SK-N-SH (cell line): ENCODE measurements around the gene SIK2. TPM values are rescaled to one million over a fixed set of nuclear protein-coding genes. Genes with fewer than 3 reads are reported as not detected.

ENCODE experiments used
- CTCF ChIA-PET: fragments of 300-600, 350-600 bp; formaldehyde crosslinking; extraction: SDS; loops from one replicate; lab custom pipeline; 2021; lab: Yijun Ruan, JAX
- POLR2A ChIA-PET: fragments of 350-600 bp; sonication (Branson Sonifier 250); formaldehyde crosslinking; extraction: SDS; loops from one replicate; lab custom pipeline; 2020; ENCODE audit warnings: antibody characterized with exemption, inconsistent platforms; lab: Yijun Ruan, JAX
- DNase-seq: peaks from one replicate; pipeline ENCODE4 v3.0.0; 2012
- H2AFZ ChIP-seq: fragments of 200-600 bp; sonication (generic); 2 replicates; pipeline ENCODE4 v1.8.1; 2016; ENCODE audit warnings: antibody characterized with exemption, mild to moderate bottlenecking, low read depth
- H3F3A ChIP-seq: fragments of 200-600 bp; sonication (generic); replicated peaks from 2 replicates; pipeline ENCODE3; 2016; ENCODE audit warnings: antibody characterized with exemption, mild to moderate bottlenecking; ENCODE audit not compliant: insufficient read depth
- H3K27ac ChIP-seq, 2 experiments: fragments of 200-500 bp in 1 of 2; fragments of 200-600 bp in 1 of 2; sonication (Bioruptor generic) in 1 of 2; sonication (generic), shearing (Covaris generic) in 1 of 2; 2 replicates each; pipeline versions ENCODE4 v1.5.1 to v1.6.1; 2014 to 2016; ENCODE audit warnings: low read depth in 2 of 2, inconsistent platforms in 1 of 2, low read length in 1 of 2, mild to moderate bottlenecking in 1 of 2, mixed read lengths in 1 of 2
- H3K27me3 ChIP-seq: fragments of 200-600 bp; sonication (generic), shearing (Covaris generic); 2 replicates; pipeline ENCODE4 v1.6.1; 2016; ENCODE audit warnings: mixed run types; ENCODE audit not compliant: insufficient read depth
- H3K36me3 ChIP-seq, 2 experiments: fragments of 200-500 bp in 1 of 2; fragments of 200-600 bp in 1 of 2; sonication (Bioruptor generic) in 1 of 2; sonication (generic) in 1 of 2; replicated peaks in 1 of 2; 2 replicates each; pipeline versions ENCODE3 to v1.5.1; 2014 to 2016; ENCODE audit warnings: low read length in 1 of 2, mild to moderate bottlenecking in 1 of 2; ENCODE audit not compliant: insufficient read depth in 2 of 2, control insufficient read depth in 1 of 2
- H3K4me1 ChIP-seq, 2 experiments: fragments of 200-500 bp in 1 of 2; fragments of 200-600 bp in 1 of 2; sonication (Bioruptor generic) in 1 of 2; sonication (generic), shearing (Covaris generic) in 1 of 2; 2 replicates each; pipeline versions ENCODE4 v1.5.1 to v1.6.1; 2014 to 2016; ENCODE audit warnings: low read depth in 1 of 2, low read length in 1 of 2, mixed run types in 1 of 2; ENCODE audit not compliant: insufficient read depth in 2 of 2, control insufficient read depth in 1 of 2
- H3K4me2 ChIP-seq: fragments of 200-600 bp; sonication (generic), shearing (Covaris generic); 2 replicates; pipeline ENCODE4 v1.6.1; 2017; ENCODE audit warnings: mixed run types
- H3K4me3 ChIP-seq, 2 experiments: fragments of 200-500 bp in 1 of 2; fragments of 200-600 bp in 1 of 2; sonication (Bioruptor generic) in 1 of 2; sonication (generic), shearing (Covaris generic) in 1 of 2; 2 replicates each; pipeline versions ENCODE4 v1.5.1 to v1.8.1; 2014 to 2016; ENCODE audit warnings: low read depth in 2 of 2, inconsistent platforms in 1 of 2, low read length in 1 of 2, mild to moderate bottlenecking in 1 of 2, mixed read lengths in 1 of 2, moderate library complexity in 1 of 2
- H3K79me2 ChIP-seq: fragments of 200-600 bp; sonication (generic); 2 replicates; pipeline ENCODE4 v1.8.1; 2017; ENCODE audit warnings: mild to moderate bottlenecking; ENCODE audit not compliant: insufficient read depth
- H3K9ac ChIP-seq: fragments of 200-600 bp; sonication (generic); 2 replicates; pipeline ENCODE4 v1.6.1; 2017; ENCODE audit warnings: mixed run types
- H3K9me2 ChIP-seq: fragments of 200-600 bp; sonication (generic); 2 replicates; pipeline ENCODE4 v1.6.1; 2017; ENCODE audit warnings: mixed run types
- H3K9me3 ChIP-seq: fragments of 200-600 bp; sonication (generic); 2 replicates; pipeline ENCODE4 v1.6.1; 2017; ENCODE audit warnings: mixed run types, mild to moderate bottlenecking, moderate library complexity
- H4K20me1 ChIP-seq: fragments of 200-600 bp; sonication (generic); 2 replicates; pipeline ENCODE4 v1.6.1; 2017; ENCODE audit warnings: mild to moderate bottlenecking, mixed run types; ENCODE audit not compliant: insufficient read depth
- ELF1 ChIP-seq: IDR thresholded peaks from 2 replicates; pipeline ENCODE4 v1.4.0; 2012
- EP300 ChIP-seq, 2 experiments: IDR thresholded peaks; 2 replicates each; pipeline versions ENCODE4 v1.4.0 to v1.6.1; 2012; ENCODE audit warnings: borderline replicate concordance in 1 of 2, low read depth in 1 of 2, low read length in 1 of 2
- EZH2phosphoT487 ChIP-seq: fragments of 200-600 bp; sonication (generic); IDR thresholded peaks from 2 replicates; pipeline ENCODE4 v1.6.1; 2017; ENCODE audit warnings: low read depth, mixed run types, mild to moderate bottlenecking, antibody characterized with exemption, moderate library complexity, borderline replicate concordance
- FOXJ3 ChIP-seq: sonication (generic); formaldehyde crosslinking; IDR thresholded peaks from 2 replicates; pipeline ENCODE4 v1.5.1; 2020; ENCODE audit warnings: mild to moderate bottlenecking, missing genetic modification reagents
- FOXM1 ChIP-seq: IDR thresholded peaks from 2 replicates; pipeline ENCODE4 v1.4.0; 2012; ENCODE audit warnings: low read depth, mild to moderate bottlenecking
- GABPA ChIP-seq: IDR thresholded peaks from 2 replicates; pipeline ENCODE4 v1.4.0; 2012; ENCODE audit warnings: low read depth, mild to moderate bottlenecking
- GATA2 ChIP-seq: sonication (generic); formaldehyde crosslinking; IDR thresholded peaks from 2 replicates; pipeline ENCODE4 v1.5.0; 2020; ENCODE audit warnings: mild to moderate bottlenecking, missing genetic modification reagents
- JUND ChIP-seq: IDR thresholded peaks from 2 replicates; pipeline ENCODE4 v1.4.0; 2012
- MEF2A ChIP-seq: IDR thresholded peaks from 2 replicates; pipeline ENCODE4 v1.4.0; 2012; ENCODE audit warnings: low read depth, borderline replicate concordance
- MXI1 ChIP-seq: IDR thresholded peaks from 2 replicates; pipeline ENCODE4 v1.6.1; 2012; ENCODE audit warnings: mild to moderate bottlenecking, low read depth, low read length, improper control_type of control experiment
- NFIC ChIP-seq: IDR thresholded peaks from 2 replicates; pipeline ENCODE4 v1.4.0; 2012; ENCODE audit warnings: borderline replicate concordance
- NRF1 ChIP-seq: IDR thresholded peaks from 2 replicates; pipeline ENCODE4 v1.6.1; 2012; ENCODE audit warnings: low read depth, mild to moderate bottlenecking, low read length
- RXRA ChIP-seq: IDR thresholded peaks from 2 replicates; pipeline ENCODE4 v1.4.0; 2012; ENCODE audit warnings: low read depth, mild to moderate bottlenecking, borderline replicate concordance
- SIN3A ChIP-seq: IDR thresholded peaks from 2 replicates; pipeline ENCODE4 v1.6.1; 2012; ENCODE audit warnings: low read depth, mild to moderate bottlenecking, low read length, moderate library complexity, borderline replicate concordance
- TAF1 ChIP-seq: IDR thresholded peaks from 2 replicates; pipeline ENCODE4 v1.6.1; 2012; ENCODE audit warnings: low read depth, mild to moderate bottlenecking, low read length, moderate library complexity, borderline replicate concordance
- TCF12 ChIP-seq: IDR thresholded peaks from 2 replicates; pipeline ENCODE4 v1.4.0; 2012
- WGBS: methylation state at CpG from one replicate; pipeline ENCODE4 v1.1.6; 2017; ENCODE audit warnings: low lambda C conversion rate; 5-methylcytosine and 5-hydroxymethylcytosine counted together
- polyA plus RNA-seq, 3 experiments: library from polyadenylated mRNA; depleted of rRNA; stranded (reverse); fragments of >200 nt; gene quantifications; 2 replicates each; pipeline ENCODE4 v1.2.3, GENCODE V29; 2012
- TF ChIP-seq, protein P1 (sequence below): IDR thresholded peaks from 2 replicates; pipeline ENCODE4 v1.4.0; 2012; ENCODE audit warnings: low read depth, borderline replicate concordance
- TF ChIP-seq, protein P2 (sequence below): IDR thresholded peaks from 2 replicates; pipeline ENCODE4 v1.6.1; 2012; ENCODE audit warnings: mild to moderate bottlenecking, low read depth, low read length, moderate library complexity
- TF ChIP-seq, protein P3 (sequence below): IDR thresholded peaks from 2 replicates; pipeline ENCODE4 v1.4.0; 2012; ENCODE audit warnings: low read depth, borderline replicate concordance

SIK2 gene
- polyA plus RNA-seq, 1 of the 3 experiments (the other 2 are of a cell fraction): 8.9 TPM

DNA sequence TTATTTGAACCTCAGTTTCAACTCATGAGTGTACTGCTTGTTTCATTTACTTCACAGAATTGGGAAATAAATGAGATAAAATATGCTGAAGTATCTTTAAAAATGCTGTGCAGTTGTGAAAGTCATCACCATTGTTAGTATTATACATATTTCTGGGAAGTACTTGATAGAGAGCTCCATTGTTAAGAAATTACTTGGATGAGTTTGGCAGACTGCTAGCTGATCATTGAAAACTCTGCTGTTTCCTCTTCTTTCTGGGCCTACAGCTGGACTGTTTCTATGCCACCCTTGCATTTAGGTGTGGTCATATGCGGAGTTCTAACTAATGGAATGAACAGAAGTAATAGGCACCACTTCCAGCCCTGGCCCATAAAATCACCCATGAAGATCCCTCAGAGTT lies 10.0 kb downstream of the SIK2 start (continued):
- TF ChIP-seq RXRA: no peak

DNA sequence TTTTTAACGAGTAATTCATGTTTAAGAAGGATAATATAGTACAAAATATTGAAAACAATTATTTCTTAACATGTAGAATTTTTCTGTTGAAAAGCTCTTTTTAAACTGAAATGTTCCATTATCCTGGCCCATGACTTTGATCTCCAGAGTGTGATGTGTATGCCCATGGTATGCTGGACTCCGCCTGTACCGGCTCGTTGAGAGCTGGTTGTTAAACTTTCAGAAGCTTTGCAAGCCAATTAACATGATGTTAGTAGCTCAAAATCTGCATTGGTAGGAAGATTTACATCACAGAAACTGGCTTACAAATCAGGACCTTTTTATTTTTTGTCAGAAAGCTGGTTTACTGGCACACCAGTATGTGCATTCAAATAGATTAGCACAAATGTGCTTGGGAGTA lies 15.0 kb downstream of the SIK2 start:
- H3K27me3 ChIP-seq: no peaks in the 10 kb centered on the region
- no peak overlapping the region for H3K4me3 ChIP-seq
- no peak overlapping the region for H3K27ac ChIP-seq
- POLR2A ChIA-PET: no interaction called here
- H3K9me2 ChIP-seq: no peaks in the 10 kb centered on the region
- peaks cover 27% of the 10 kb centered on the region for H3F3A ChIP-seq
- H4K20me1 ChIP-seq: no peaks in the 10 kb centered on the region
- H3K4me1 ChIP-seq: peaks cover 0 to 2% of the 10 kb centered on the region in 2 experiments; a peak in 2 of 4 replicates
- peaks cover 21% of the 10 kb centered on the region for H3K79me2 ChIP-seq
- WGBS: 94% methylated on average over 4 of the region's 4 CpGs
- no peak overlapping the region for H3K9ac ChIP-seq
- DNase-seq: no peak
- H3K36me3 ChIP-seq: peaks cover 36 to 59% of the 10 kb centered on the region in 2 experiments
- TF ChIP-seq ELF1: no peak
- TF ChIP-seq, protein P1, sequence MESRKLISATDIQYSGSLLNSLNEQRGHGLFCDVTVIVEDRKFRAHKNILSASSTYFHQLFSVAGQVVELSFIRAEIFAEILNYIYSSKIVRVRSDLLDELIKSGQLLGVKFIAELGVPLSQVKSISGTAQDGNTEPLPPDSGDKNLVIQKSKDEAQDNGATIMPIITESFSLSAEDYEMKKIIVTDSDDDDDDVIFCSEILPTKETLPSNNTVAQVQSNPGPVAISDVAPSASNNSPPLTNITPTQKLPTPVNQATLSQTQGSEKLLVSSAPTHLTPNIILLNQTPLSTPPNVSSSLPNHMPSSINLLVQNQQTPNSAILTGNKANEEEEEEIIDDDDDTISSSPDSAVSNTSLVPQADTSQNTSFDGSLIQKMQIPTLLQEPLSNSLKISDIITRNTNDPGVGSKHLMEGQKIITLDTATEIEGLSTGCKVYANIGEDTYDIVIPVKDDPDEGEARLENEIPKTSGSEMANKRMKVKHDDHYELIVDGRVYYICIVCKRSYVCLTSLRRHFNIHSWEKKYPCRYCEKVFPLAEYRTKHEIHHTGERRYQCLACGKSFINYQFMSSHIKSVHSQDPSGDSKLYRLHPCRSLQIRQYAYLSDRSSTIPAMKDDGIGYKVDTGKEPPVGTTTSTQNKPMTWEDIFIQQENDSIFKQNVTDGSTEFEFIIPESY: no peak
- TF ChIP-seq JUND: no peak
- no peak for TF ChIP-seq SIN3A
- no peak for TF ChIP-seq GABPA
- no peak for TF ChIP-seq GATA2
- TF ChIP-seq TAF1: no peak
- no peak for TF ChIP-seq MXI1
- no peak for TF ChIP-seq FOXJ3 (CRISPR knock-in tag)
- TF ChIP-seq TCF12: no peak
- CTCF ChIA-PET: interaction anchor here (1.2 to 1.9 kb wide), 3 partner anchors 10 to 31 kb away, joined by 3 to 8 read pairs (median 3); no protein-coding TSS in a partner anchor
- no peak overlapping the region for H2AFZ ChIP-seq
- no peak overlapping the region for H3K4me2 ChIP-seq
- H3K9me3 ChIP-seq: no peaks in the 10 kb centered on the region

DNA sequence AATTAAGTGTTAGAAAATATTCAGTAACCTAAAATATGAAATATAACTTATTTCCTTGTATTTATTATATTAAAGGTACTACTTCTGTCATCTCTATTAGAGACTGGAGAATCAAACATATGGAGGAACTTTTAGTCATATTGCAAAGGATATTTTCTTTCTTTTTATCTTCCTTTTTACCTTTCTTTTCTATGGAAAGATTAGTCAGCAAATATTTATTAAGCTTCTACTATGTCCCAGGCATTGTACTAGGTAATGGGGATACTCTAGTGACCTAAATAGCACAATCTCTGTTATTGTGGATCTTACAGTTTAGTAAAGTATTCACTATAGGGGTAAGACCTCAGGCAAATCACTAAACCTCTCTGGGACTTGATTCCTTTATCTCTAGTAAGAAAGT lies 18.3 kb downstream of the SIK2 start:
- peaks cover 5% of the 10 kb centered on the region; the same call in 1 of the 2 replicates for H3K9me3 ChIP-seq
- DNase-seq: no peak
- no peak overlapping the region for H3K9ac ChIP-seq
- CTCF ChIA-PET: interaction anchor here (0.6 to 1.1 kb wide), 4 partner anchors 8 to 157 kb away, joined by 3 to 4 read pairs (median 3); no protein-coding TSS in a partner anchor
- no peak overlapping the region for H2AFZ ChIP-seq
- no peak overlapping the region for H3K27ac ChIP-seq
- H3K4me3 ChIP-seq: no peak overlapping the region
- H3K9me2 ChIP-seq: no peaks in the 10 kb centered on the region
- peaks cover 23% of the 10 kb centered on the region for H3F3A ChIP-seq
- peaks cover 47 to 83% of the 10 kb centered on the region in 2 experiments for H3K36me3 ChIP-seq
- peaks cover 14% of the 10 kb centered on the region for H3K79me2 ChIP-seq
- no peaks in the 10 kb centered on the region for H3K4me1 ChIP-seq
- H4K20me1 ChIP-seq: no peaks in the 10 kb centered on the region
- H3K27me3 ChIP-seq: no peaks in the 10 kb centered on the region
- POLR2A ChIA-PET: no interaction called here
- H3K4me2 ChIP-seq: no peak overlapping the region
- no peak for TF ChIP-seq ELF1
- no peak for TF ChIP-seq FOXJ3 (CRISPR knock-in tag)
- TF ChIP-seq NRF1: no peak
- no peak for TF ChIP-seq MEF2A
- TF ChIP-seq EP300 (IDR thresholded peaks at IDR 0.05; ENCODE audit: borderline replicate concordance in 1 of 2, low read depth in 1 of 2, low read length in 1 of 2): no peak
- TF ChIP-seq, protein P2, sequence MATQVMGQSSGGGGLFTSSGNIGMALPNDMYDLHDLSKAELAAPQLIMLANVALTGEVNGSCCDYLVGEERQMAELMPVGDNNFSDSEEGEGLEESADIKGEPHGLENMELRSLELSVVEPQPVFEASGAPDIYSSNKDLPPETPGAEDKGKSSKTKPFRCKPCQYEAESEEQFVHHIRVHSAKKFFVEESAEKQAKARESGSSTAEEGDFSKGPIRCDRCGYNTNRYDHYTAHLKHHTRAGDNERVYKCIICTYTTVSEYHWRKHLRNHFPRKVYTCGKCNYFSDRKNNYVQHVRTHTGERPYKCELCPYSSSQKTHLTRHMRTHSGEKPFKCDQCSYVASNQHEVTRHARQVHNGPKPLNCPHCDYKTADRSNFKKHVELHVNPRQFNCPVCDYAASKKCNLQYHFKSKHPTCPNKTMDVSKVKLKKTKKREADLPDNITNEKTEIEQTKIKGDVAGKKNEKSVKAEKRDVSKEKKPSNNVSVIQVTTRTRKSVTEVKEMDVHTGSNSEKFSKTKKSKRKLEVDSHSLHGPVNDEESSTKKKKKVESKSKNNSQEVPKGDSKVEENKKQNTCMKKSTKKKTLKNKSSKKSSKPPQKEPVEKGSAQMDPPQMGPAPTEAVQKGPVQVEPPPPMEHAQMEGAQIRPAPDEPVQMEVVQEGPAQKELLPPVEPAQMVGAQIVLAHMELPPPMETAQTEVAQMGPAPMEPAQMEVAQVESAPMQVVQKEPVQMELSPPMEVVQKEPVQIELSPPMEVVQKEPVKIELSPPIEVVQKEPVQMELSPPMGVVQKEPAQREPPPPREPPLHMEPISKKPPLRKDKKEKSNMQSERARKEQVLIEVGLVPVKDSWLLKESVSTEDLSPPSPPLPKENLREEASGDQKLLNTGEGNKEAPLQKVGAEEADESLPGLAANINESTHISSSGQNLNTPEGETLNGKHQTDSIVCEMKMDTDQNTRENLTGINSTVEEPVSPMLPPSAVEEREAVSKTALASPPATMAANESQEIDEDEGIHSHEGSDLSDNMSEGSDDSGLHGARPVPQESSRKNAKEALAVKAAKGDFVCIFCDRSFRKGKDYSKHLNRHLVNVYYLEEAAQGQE: no peak
- no peak for TF ChIP-seq RXRA
- TF ChIP-seq FOXM1: no peak
- TF ChIP-seq, protein P1: no peak
- TF ChIP-seq, protein P3, sequence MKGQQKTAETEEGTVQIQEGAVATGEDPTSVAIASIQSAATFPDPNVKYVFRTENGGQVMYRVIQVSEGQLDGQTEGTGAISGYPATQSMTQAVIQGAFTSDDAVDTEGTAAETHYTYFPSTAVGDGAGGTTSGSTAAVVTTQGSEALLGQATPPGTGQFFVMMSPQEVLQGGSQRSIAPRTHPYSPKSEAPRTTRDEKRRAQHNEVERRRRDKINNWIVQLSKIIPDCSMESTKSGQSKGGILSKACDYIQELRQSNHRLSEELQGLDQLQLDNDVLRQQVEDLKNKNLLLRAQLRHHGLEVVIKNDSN: no peak
- no peak for TF ChIP-seq TCF12
- no peak for TF ChIP-seq EZH2phosphoT487
- no peak for TF ChIP-seq NFIC
